ENCODE results near the gene TGM1.

DNA sequence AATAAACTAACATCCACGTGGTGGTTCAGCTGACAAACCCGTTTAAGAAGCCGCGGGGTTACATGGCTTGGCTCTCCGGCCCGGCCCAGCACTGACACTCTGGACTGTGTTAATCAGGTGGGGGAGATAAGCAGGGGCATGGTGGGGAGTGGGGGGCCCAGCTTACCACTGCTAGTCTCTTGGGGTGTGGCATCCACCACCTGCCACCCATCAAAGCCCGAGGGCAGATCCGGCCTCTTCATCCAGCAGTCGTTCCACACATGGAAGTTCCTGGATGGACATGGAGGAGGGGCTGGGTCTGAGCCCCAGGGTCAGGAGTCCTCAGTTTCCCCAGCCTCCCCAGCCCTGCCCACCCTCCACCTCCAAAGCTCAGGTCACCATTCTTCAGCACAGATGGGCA lies 4.9 kb downstream of the TGM1 start:
- TF ChIP-seq, protein P1, sequence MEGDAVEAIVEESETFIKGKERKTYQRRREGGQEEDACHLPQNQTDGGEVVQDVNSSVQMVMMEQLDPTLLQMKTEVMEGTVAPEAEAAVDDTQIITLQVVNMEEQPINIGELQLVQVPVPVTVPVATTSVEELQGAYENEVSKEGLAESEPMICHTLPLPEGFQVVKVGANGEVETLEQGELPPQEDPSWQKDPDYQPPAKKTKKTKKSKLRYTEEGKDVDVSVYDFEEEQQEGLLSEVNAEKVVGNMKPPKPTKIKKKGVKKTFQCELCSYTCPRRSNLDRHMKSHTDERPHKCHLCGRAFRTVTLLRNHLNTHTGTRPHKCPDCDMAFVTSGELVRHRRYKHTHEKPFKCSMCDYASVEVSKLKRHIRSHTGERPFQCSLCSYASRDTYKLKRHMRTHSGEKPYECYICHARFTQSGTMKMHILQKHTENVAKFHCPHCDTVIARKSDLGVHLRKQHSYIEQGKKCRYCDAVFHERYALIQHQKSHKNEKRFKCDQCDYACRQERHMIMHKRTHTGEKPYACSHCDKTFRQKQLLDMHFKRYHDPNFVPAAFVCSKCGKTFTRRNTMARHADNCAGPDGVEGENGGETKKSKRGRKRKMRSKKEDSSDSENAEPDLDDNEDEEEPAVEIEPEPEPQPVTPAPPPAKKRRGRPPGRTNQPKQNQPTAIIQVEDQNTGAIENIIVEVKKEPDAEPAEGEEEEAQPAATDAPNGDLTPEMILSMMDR (IDR thresholded peaks at IDR 0.05) = no peak
- TF ChIP-seq EZH2 (IDR thresholded peaks at IDR 0.05; ENCODE audit: borderline replicate concordance, insufficient read depth, low read depth, low read length, poor library complexity, severe bottlenecking) = no peak

Measured in B cell (primary cell).